Astrocyte of the cerebellum (primary cell): Measurements from ENCODE around the gene ATIC.

Source experiments
- DNase-seq: peaks from one replicate; pipeline ENCODE4 v3.0.0-alpha.2; 2011; ENCODE audit warnings: low read depth
- H3K4me3 ChIP-seq: 2 replicates; pipeline ENCODE4 v1.5.1; 2011; ENCODE audit warnings: mild to moderate bottlenecking, low read depth, low read length, moderate library complexity
- in situ Hi-C: cut with HindIII; loops from 2 replicates; pipeline ENCODE4 v1.10.0; 2017; ENCODE audit warnings: low sequenced_read_pairs
- TF ChIP-seq, protein P1 (sequence below): IDR thresholded peaks from 2 replicates; pipeline ENCODE4 v1.5.1; 2012; ENCODE audit warnings: low read length, low read depth, moderate library complexity, mild to moderate bottlenecking; ENCODE audit errors: missing control alignments

ATIC gene

DNA sequence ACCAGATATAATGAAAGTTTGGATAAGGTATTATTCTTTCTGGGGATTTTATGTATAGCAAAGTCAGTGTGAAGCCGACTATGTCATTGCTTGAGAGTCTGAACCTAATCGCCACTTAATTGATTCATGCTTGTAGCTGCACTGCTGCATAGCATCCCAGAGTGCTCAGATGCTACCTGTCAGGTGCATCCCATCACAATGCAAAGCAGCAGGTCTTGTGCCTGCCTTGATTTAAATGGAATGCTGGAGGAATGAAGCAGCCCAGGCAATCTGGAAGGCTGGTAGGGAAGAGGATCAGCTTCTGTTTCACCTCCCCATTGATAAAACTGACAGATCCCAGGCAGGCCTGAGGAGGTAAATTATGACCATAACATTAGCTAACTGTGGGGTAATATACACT, 40.4 kb upstream of the ATIC start:
- TF ChIP-seq, protein P1, sequence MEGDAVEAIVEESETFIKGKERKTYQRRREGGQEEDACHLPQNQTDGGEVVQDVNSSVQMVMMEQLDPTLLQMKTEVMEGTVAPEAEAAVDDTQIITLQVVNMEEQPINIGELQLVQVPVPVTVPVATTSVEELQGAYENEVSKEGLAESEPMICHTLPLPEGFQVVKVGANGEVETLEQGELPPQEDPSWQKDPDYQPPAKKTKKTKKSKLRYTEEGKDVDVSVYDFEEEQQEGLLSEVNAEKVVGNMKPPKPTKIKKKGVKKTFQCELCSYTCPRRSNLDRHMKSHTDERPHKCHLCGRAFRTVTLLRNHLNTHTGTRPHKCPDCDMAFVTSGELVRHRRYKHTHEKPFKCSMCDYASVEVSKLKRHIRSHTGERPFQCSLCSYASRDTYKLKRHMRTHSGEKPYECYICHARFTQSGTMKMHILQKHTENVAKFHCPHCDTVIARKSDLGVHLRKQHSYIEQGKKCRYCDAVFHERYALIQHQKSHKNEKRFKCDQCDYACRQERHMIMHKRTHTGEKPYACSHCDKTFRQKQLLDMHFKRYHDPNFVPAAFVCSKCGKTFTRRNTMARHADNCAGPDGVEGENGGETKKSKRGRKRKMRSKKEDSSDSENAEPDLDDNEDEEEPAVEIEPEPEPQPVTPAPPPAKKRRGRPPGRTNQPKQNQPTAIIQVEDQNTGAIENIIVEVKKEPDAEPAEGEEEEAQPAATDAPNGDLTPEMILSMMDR, result no peak
- no peak for DNase-seq
- no peak overlapping the region for H3K4me3 ChIP-seq
- in situ Hi-C loops, result no loop called here

GRCh38 chr2:215272918-215273317, 38.9 kb upstream of the ATIC start:
- no peak for DNase-seq
- TF ChIP-seq, protein P1, result no peak
- in situ Hi-C loops, result no loop called here
- H3K4me3 ChIP-seq, result no peak overlapping the region

- in situ Hi-C loops, result no loop called here
- TF ChIP-seq, protein P1, result no peak
- no peak overlapping the region for H3K4me3 ChIP-seq
- DNase-seq, result no peak
Observed at GRCh38 chr2:215274829-215275228, 37.0 kb upstream of the ATIC start.

GRCh38 chr2:215275824-215276223, 36.0 kb upstream of the ATIC start:
- DNase-seq, result no peak
- TF ChIP-seq, protein P1, result no peak
- in situ Hi-C loops, result no loop called here
- H3K4me3 ChIP-seq, result no peak overlapping the region

DNA sequence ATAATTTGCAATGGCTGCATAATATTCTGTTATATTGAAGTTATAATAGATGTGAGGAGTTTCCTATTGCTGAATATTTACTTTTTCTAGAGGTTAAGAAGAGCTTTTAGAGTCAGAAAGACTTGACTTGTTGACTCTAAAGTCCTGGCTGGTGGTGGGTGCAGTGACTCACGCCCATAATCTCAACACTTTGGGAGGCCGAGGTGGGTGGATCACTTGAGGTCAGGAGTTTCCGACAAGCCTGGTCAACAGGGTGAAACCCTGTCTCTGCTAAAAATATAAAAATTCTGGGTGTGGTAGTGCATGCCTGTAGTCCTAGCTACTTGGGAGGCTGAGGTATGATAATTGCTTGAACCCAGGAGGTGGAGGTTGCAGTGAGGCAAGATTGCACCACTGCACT, 33.9 kb upstream of the ATIC start:
- in situ Hi-C loops, result no loop called here
- TF ChIP-seq, protein P1, result no peak
- no peak for DNase-seq
- H3K4me3 ChIP-seq, result no peak overlapping the region

DNA sequence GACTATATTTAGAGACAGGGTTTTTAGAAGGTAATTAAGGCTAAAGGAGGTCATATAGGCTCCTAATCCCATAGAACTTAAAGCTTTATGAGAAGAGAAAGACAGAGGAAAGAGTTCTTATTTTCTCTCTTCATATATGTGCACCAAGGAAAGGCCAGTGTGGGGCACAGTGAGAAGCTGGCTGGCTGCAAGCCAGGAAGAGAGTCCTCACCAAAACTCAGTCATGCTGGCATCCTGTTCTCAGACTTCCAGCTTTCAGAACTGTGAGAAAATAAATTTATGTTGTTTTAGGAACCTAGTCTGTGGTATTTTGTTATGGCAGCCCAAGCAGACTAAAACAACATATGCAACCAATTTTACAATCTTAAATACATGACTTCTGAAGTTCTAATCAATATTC, 31.5 kb upstream of the ATIC start:
- in situ Hi-C loops, result no loop called here
- no peak for DNase-seq
- TF ChIP-seq, protein P1, result no peak
- H3K4me3 ChIP-seq, result no peak overlapping the region

- in situ Hi-C loops, result no loop called here
- no peak overlapping the region for H3K4me3 ChIP-seq
Observed at GRCh38 chr2:215283221-215283620, 28.6 kb upstream of the ATIC start.

More at GRCh38 chr2:215283221-215283620, 28.6 kb upstream of the ATIC start:
- TF ChIP-seq, protein P1, result no peak
- DNase-seq, result no peak
